Right lobe of liver (tissue), 6 donors: ENCODE results near the gene PTPRM. TPM values are rescaled to one million over a fixed set of nuclear protein-coding genes. Genes with fewer than 3 reads are reported as not detected.

Source experiments
- ATAC-seq, 4 donors: fragments of 200-7000 bp; cut with Tn5 transposase; one replicate each; pipeline ENCODE4 v1.9.1; 2020; ENCODE audit warnings: mild to moderate bottlenecking in 4 of 4, moderate library complexity in 4 of 4
- DNase-seq, 3 donors: peaks; one replicate each; pipeline ENCODE4 v3.0.0-alpha.2; 2020
- H3K27ac ChIP-seq, 3 donors: fragments of 200-600 bp; one replicate each; pipeline ENCODE4 v1.8.0; 2022
- H3K27me3 ChIP-seq, 2 donors: fragments of 200-600 bp; one replicate each; pipeline ENCODE4 v1.8.0; 2022
- H3K36me3 ChIP-seq, 4 donors: fragments of 200-600 bp; sonication (generic) in 1 of 4; one replicate each; pipeline versions ENCODE4 v1.5.1 to v1.8.0; 2017 to 2022; ENCODE audit warnings: control low read depth in 1 of 4
- H3K4me1 ChIP-seq, 4 donors: fragments of 200-600 bp; sonication (generic) in 1 of 4; one replicate each; pipeline versions ENCODE4 v1.5.1 to v1.8.0; 2017 to 2022; ENCODE audit warnings: control low read depth in 1 of 4
- H3K4me3 ChIP-seq, 3 donors: fragments of 200-600 bp; one replicate each; pipeline ENCODE4 v1.8.0; 2022
- H3K9me3 ChIP-seq, 4 donors: fragments of 200-600 bp; sonication (generic) in 1 of 4; one replicate each; pipeline versions ENCODE4 v1.5.1 to v1.8.0; 2017 to 2022; ENCODE audit warnings: control low read depth in 1 of 4
- POLR2A ChIP-seq: fragments of 450-650 bp; IDR thresholded peaks from one replicate; pipeline ENCODE4 v1.6.1; 2017; ENCODE audit warnings: antibody characterized with exemption, mild to moderate bottlenecking
- WGBS: methylation state at CpG from one replicate; pipeline ENCODE4 v1.1.6; 2018; ENCODE audit warnings: low coverage, low lambda C conversion rate; ENCODE audit not compliant: insufficient coverage; ENCODE audit errors: missing lambda C conversion rate; 5-methylcytosine and 5-hydroxymethylcytosine counted together
- intact Hi-C, 2 donors: fragments of 100-400 bp; cut with DNase I; formaldehyde crosslinking; loops; one replicate each; pipeline versions ENCODE4 v1.11.2 to v1.14.1; 2022
- total RNA-seq, 6 experiments: library from RNA; depleted of rRNA in 2 of 6; stranded (reverse); fragments of >200 nt in 2 of 6; fragmentation: NEBNext Ultra II Directional in 3 of 6; extraction: Animal tissue kit (Norgen Biotek cat#: 25700) in 3 of 6; gene quantifications; one replicate each; pipeline versions ENCODE4 v1.1.0 to v1.2.4, GENCODE V29; 2016 to 2023
- TF ChIP-seq, protein P1 (sequence below), 4 donors: fragments of 200-600 bp in 3 of 4; fragments of 450-650 bp in 1 of 4; IDR thresholded peaks; one replicate each; pipeline versions ENCODE4 v1.5.1 to v1.8.0; 2016 to 2022; ENCODE audit warnings: antibody characterized with exemption in 4 of 4, mild to moderate bottlenecking in 2 of 4
- donor health status: DM: no; HTN: yes; CAD: no.
- donor health status: DM: no; HTN: no; CAD: no.
- donor health status: DM: no; HTN: no; CAD: no.
- donor health status: DM: no; HTN: yes; CAD: no.
- donor health status: DM: no; HTN: yes; CAD: no.

Gene PTPRM
- total RNA-seq, 6 experiments from 2014 or later, result 15.1 to 45.7 (median 26.5) TPM

DNA sequence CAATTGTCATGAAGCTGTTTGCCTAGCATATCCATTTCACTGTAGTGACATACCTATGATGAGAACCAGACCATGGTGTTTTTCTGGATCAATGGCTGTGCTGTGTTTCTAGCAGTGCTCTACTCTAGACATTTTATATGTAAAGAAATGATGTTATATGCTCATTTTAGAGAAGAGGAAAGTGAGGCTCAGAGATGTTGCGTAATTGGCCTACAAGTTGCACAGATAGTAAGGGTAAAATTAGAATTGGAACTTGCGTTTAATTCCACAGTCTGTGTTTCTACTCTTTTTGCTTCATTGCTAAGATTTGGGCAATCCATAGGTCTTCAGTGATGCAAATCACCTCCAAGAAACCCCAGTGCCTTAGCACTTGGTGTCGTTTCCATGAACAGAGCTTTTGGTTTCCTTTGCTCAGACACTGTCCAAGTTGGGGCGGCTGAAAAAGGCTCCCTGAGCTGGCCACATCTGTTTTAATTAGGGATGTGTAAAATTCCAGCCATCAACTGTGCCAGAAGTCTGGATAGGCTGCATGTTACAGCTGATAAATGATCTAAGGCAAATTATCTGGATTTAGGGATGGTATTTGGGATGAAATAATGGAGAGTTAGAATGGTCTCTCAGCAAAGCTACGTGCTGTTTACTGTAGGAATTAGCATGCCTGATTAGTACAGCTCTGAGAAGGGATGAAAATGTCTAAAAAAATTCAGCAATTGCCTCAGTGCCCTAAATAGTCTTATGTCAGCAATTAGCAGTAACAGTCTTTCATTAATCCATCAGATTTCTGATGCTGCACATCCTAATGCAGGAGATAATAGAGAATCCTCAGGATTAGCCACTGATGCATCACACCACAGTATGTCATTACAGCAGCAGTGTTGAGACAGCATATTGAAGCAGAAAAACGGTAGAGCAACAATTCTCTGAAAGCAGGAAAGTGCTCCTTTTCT is 65.3 kb downstream of the PTPRM start:
- DNase-seq, result no peak
- WGBS, result 78% methylated on average over 6 of the region's 6 CpGs
- no peak for ATAC-seq

DNA sequence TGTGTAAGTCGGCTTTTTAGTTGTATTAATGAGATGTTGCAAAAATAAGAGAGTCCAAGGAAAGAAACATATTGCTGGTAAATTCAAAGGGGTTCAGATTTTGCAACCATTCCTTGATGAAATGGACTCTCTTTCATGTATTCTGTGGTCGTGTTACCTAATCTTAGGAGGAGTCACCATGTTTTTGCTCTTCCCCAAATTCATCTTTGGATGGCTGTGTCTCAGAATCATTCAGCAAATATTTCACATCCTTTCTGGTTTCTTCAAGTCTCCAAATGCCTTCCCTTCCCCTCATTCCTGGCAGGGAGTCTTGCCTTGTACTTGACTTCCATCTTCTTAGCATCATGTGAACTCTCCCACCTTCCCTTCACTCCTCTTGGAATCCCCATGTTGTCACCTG is 66.1 kb downstream of the PTPRM start:
- Histone ChIP-seq H3K27me3 (no peaks in the 10 kb centered on the region), H3K27ac (no peak overlapping the region), H3K36me3 (no peaks in the 10 kb centered on the region), H3K9me3 (no peaks in the 10 kb centered on the region), H3K4me1 (peaks cover 0 to 10% (median 2%) of the 10 kb centered on the region in 4 donors), H3K4me3 (no peak overlapping the region)
- intact Hi-C loops, result no loop called here
- DNase-seq (no peak), ATAC-seq (no peak)
- TF ChIP-seq, protein P1, sequence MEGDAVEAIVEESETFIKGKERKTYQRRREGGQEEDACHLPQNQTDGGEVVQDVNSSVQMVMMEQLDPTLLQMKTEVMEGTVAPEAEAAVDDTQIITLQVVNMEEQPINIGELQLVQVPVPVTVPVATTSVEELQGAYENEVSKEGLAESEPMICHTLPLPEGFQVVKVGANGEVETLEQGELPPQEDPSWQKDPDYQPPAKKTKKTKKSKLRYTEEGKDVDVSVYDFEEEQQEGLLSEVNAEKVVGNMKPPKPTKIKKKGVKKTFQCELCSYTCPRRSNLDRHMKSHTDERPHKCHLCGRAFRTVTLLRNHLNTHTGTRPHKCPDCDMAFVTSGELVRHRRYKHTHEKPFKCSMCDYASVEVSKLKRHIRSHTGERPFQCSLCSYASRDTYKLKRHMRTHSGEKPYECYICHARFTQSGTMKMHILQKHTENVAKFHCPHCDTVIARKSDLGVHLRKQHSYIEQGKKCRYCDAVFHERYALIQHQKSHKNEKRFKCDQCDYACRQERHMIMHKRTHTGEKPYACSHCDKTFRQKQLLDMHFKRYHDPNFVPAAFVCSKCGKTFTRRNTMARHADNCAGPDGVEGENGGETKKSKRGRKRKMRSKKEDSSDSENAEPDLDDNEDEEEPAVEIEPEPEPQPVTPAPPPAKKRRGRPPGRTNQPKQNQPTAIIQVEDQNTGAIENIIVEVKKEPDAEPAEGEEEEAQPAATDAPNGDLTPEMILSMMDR (IDR thresholded peaks at IDR 0.05), result no peak
- TF ChIP-seq POLR2A, result no peak
- 62% methylated on average over 2 of the region's 2 CpGs for WGBS

More for the DNA sequence above, 65.3 kb downstream of the PTPRM start:
- Histone ChIP-seq H3K27ac (no peak overlapping the region), H3K27me3 (no peaks in the 10 kb centered on the region), H3K4me1 (peaks cover 0 to 10% (median 2%) of the 10 kb centered on the region in 4 donors), H3K36me3 (no peaks in the 10 kb centered on the region), H3K4me3 (no peak overlapping the region), H3K9me3 (no peaks in the 10 kb centered on the region)
- intact Hi-C loops, result no loop called here
- TF ChIP-seq, protein P1 (IDR thresholded peaks at IDR 0.05), result no peak
- no peak for TF ChIP-seq POLR2A

DNA sequence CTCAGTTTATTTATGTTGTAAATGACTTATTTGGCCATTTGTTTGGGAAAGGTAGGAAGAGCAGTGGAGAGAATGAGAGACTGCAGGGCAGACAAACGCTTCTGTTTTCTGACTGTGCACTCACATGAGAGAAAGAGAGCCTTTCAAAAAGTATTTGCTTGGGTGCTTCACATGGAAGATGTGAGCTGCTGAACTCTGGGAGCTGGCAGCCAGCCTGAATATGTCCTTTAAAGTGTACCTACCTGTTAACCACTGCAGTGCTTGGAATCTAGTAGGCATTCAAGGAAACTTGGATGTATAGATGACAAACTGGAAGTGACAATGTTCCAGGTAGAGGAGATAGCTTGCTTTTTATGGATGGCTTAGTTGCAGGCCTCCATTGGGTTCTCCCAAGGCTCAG is 68.8 kb downstream of the PTPRM start:
- TF ChIP-seq, protein P1 (IDR thresholded peaks at IDR 0.05), result no peak
- TF ChIP-seq POLR2A, result no peak
- ATAC-seq (peak in 1 of 4 donors; percentile 62), DNase-seq (no peak)
- 91% methylated on average over 1 of the region's 1 CpG for WGBS
- Histone ChIP-seq H3K36me3 (no peaks in the 10 kb centered on the region), H3K27me3 (no peaks in the 10 kb centered on the region), H3K27ac (no peak overlapping the region), H3K9me3 (no peaks in the 10 kb centered on the region), H3K4me3 (no peak overlapping the region), H3K4me1 (peaks cover 0 to 14% (median 2%) of the 10 kb centered on the region in 4 donors)
- intact Hi-C loops, result no loop called here

DNA sequence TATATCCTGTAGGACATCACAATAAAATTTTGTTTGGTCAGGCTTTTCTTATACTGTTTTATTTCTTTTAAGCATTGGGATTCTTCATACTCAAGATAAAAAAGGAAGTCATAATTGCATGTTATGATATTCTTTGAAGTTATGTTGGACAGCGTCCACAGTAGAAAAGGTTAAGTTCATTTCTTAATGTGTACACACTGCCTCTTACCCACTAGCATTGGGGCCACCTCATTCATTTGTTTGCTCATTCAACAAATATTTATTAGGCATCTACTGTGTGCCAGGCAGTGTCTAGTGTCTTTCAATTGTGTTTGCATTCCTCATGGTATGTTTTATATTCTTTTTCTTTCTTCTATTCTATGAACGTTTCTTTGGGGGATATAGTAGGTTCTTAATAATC is 70.2 kb downstream of the PTPRM start:
- H3K27ac ChIP-seq, result no peak overlapping the region
- peak; percentile 76 to 97 (median 92) for ATAC-seq
- no peak overlapping the region for H3K4me3 ChIP-seq
- WGBS, result 25% methylated on average over 2 of the region's 2 CpGs
- H3K36me3 ChIP-seq, result no peaks in the 10 kb centered on the region
- no peaks in the 10 kb centered on the region for H3K27me3 ChIP-seq
- TF ChIP-seq POLR2A, result no peak
- TF ChIP-seq, protein P1 (IDR thresholded peaks at IDR 0.05), result no peak
- intact Hi-C loops, result no loop called here
- no peak for DNase-seq
- peaks cover 0 to 21% (median 2%) of the 10 kb centered on the region in 4 donors for H3K4me1 ChIP-seq
- H3K9me3 ChIP-seq, result no peaks in the 10 kb centered on the region
